Right lobe of liver (tissue), 6 donors: ENCODE results near the gene LTB. TPM values are rescaled to one million over a fixed set of nuclear protein-coding genes. Genes with fewer than 3 reads are reported as not detected.

Source experiments
- ATAC-seq, 4 donors: fragments of 200-7000 bp; cut with Tn5 transposase; one replicate each; pipeline ENCODE4 v1.9.1; 2020; ENCODE audit warnings: mild to moderate bottlenecking in 4 of 4, moderate library complexity in 4 of 4
- DNase-seq, 3 donors: peaks; one replicate each; pipeline ENCODE4 v3.0.0-alpha.2; 2020
- H3K27ac ChIP-seq, 3 donors: fragments of 200-600 bp; one replicate each; pipeline ENCODE4 v1.8.0; 2022
- H3K27me3 ChIP-seq, 2 donors: fragments of 200-600 bp; one replicate each; pipeline ENCODE4 v1.8.0; 2022
- H3K36me3 ChIP-seq, 4 donors: fragments of 200-600 bp; sonication (generic) in 1 of 4; one replicate each; pipeline versions ENCODE4 v1.5.1 to v1.8.0; 2017 to 2022; ENCODE audit warnings: control low read depth in 1 of 4
- H3K4me1 ChIP-seq, 4 donors: fragments of 200-600 bp; sonication (generic) in 1 of 4; one replicate each; pipeline versions ENCODE4 v1.5.1 to v1.8.0; 2017 to 2022; ENCODE audit warnings: control low read depth in 1 of 4
- H3K4me3 ChIP-seq, 3 donors: fragments of 200-600 bp; one replicate each; pipeline ENCODE4 v1.8.0; 2022
- H3K9me3 ChIP-seq, 4 donors: fragments of 200-600 bp; sonication (generic) in 1 of 4; one replicate each; pipeline versions ENCODE4 v1.5.1 to v1.8.0; 2017 to 2022; ENCODE audit warnings: control low read depth in 1 of 4
- POLR2A ChIP-seq: fragments of 450-650 bp; IDR thresholded peaks from one replicate; pipeline ENCODE4 v1.6.1; 2017; ENCODE audit warnings: antibody characterized with exemption, mild to moderate bottlenecking
- whole genome bisulfite sequencing: methylation state at CpG from one replicate; pipeline ENCODE4 v1.1.6; 2018; ENCODE audit warnings: low coverage, low lambda C conversion rate; ENCODE audit not compliant: insufficient coverage; ENCODE audit errors: missing lambda C conversion rate; 5-methylcytosine and 5-hydroxymethylcytosine counted together
- intact Hi-C, 2 donors: fragments of 100-400 bp; cut with DNase I; formaldehyde crosslinking; loops; one replicate each; pipeline versions ENCODE4 v1.11.2 to v1.14.1; 2022
- total RNA-seq, 6 experiments: library from RNA; depleted of rRNA in 2 of 6; stranded (reverse); fragments of >200 nt in 2 of 6; fragmentation: NEBNext Ultra II Directional in 3 of 6; extraction: Animal tissue kit (Norgen Biotek cat#: 25700) in 3 of 6; gene quantifications; one replicate each; pipeline versions ENCODE4 v1.1.0 to v1.2.4, GENCODE V29; 2016 to 2023
- TF ChIP-seq, protein P1 (sequence below), 4 donors: fragments of 200-600 bp in 3 of 4; fragments of 450-650 bp in 1 of 4; IDR thresholded peaks; one replicate each; pipeline versions ENCODE4 v1.5.1 to v1.8.0; 2016 to 2022; ENCODE audit warnings: antibody characterized with exemption in 4 of 4, mild to moderate bottlenecking in 2 of 4
- donor health status: DM: no; HTN: yes; CAD: no.
- donor health status: DM: no; HTN: no; CAD: no.
- donor health status: DM: no; HTN: no; CAD: no.
- donor health status: DM: no; HTN: yes; CAD: no.
- donor health status: DM: no; HTN: yes; CAD: no.

LTB gene
- total RNA-seq, 6 experiments from 2014 or later: 0.28 to 2.2 (median 0.62) TPM

DNA sequence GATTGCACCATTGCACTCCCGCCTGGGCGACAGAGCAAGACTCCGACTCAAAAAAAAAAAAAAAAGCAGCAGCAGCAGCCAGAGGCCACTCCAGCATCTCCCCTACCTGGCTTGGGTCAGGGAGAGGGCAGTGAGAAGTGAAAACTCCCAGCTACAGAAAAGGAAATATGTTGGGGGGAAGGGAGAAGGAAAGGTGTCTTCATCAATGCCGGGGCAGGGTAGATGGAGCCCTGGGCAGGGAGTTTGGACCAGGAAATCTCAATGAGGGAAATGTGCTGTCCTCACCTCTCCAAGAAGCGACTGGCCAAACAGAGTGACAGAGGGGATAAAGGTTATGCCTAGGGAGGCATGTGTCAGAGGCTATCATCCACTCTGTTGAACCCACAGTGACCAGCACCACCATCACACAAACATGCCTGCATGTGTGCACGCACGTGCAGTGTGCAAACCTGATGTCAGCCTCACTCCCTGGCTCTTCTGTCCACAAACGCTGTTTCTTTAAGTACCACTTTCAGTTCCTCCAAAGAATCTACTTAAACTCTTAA is 31.9 kb upstream of the LTB start:
- H3K27ac ChIP-seq: peak overlapping the region; percentile 41 to 55 (median 51)
- no peak overlapping the region for H3K4me3 ChIP-seq

DNA sequence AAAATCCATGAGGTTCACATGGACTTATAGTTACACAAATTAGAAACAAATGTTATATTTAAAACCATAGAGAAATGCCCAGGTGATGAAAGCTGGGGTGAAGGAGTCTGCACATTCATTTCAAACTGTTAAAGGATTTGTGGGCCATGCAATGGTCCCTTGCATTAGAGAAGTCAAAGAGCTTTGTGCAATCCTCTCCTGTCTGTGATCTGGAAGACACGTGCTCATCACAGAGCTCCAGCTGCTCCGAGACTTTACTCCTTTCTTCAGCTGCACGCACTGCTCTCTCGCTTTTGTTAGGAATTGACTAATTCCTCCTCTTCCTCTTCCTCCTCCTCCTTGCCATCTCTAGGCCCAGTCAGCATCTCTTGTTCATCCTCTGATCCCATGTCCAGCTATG is 28.7 kb upstream of the LTB start:
- no peak for ATAC-seq
- peaks cover 0 to 14% (median 6%) of the 10 kb centered on the region in 4 donors for H3K4me1 ChIP-seq
- WGBS: 62% methylated on average over 4 of the region's 4 CpGs
- no peak overlapping the region for H3K4me3 ChIP-seq
- no peak for TF ChIP-seq POLR2A
- TF ChIP-seq, protein P1, sequence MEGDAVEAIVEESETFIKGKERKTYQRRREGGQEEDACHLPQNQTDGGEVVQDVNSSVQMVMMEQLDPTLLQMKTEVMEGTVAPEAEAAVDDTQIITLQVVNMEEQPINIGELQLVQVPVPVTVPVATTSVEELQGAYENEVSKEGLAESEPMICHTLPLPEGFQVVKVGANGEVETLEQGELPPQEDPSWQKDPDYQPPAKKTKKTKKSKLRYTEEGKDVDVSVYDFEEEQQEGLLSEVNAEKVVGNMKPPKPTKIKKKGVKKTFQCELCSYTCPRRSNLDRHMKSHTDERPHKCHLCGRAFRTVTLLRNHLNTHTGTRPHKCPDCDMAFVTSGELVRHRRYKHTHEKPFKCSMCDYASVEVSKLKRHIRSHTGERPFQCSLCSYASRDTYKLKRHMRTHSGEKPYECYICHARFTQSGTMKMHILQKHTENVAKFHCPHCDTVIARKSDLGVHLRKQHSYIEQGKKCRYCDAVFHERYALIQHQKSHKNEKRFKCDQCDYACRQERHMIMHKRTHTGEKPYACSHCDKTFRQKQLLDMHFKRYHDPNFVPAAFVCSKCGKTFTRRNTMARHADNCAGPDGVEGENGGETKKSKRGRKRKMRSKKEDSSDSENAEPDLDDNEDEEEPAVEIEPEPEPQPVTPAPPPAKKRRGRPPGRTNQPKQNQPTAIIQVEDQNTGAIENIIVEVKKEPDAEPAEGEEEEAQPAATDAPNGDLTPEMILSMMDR (IDR thresholded peaks at IDR 0.05): no peak
- DNase-seq: no peak
- H3K27me3 ChIP-seq: no peaks in the 10 kb centered on the region
- no peaks in the 10 kb centered on the region for H3K36me3 ChIP-seq
- intact Hi-C loops: no loop called here
- H3K9me3 ChIP-seq: no peaks in the 10 kb centered on the region
- H3K27ac ChIP-seq: no peak overlapping the region

More for the DNA sequence above, 31.9 kb upstream of the LTB start:
- Histone ChIP-seq H3K36me3 (no peaks in the 10 kb centered on the region), H3K27me3 (no peaks in the 10 kb centered on the region), H3K9me3 (no peaks in the 10 kb centered on the region), H3K4me1 (peaks cover 0 to 14% (median 6%) of the 10 kb centered on the region in 4 donors)
- intact Hi-C loops: no loop called here
- WGBS: 41% methylated on average over 7 of the region's 8 CpGs
- TF ChIP-seq, protein P1 (IDR thresholded peaks at IDR 0.05): no peak
- no peak for TF ChIP-seq POLR2A
- ATAC-seq (peak; percentile 30 to 61 (median 50)), DNase-seq (no peak)

DNA sequence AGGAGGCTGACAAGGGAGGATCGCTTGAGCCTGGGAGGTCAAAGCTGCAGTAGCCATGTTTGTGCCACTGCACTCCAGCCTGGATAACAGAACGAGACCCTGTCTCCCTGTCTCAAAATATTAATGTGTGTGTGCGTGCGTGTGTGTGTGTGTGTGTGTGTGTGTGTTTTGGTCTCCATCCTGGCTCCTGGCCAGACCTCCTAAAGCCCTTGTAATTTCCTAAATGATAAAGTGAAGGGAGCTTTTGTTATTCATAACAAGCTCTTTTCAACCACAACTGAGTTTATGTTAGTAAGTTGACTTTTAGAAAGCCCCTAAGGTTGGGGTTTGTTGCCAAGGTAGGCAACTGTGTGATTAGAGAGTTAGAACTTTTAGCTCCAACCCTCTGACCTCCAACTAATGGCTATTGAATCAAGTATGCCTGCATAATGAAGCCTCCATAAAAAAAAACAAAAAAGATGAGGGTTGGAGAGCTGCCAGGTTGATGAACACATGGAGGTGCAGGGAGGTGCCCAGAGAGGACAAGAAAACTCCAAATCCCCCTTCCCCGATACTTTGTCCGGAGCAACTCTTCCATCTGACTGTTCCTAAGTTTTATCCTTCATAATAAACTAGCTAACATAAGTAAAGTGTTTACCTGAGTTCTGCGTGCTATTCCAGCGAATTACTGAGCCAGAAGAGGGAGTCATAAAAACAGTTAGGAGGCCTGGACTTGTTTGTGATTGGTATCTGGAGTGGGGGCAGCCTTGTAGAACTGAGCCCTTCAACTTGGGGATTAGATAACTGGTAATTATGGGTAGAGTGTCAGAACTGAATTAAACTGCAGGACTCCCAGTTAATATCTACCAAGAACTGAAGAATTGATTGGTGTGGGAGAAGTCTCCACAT is 27.5 kb upstream of the LTB start:
- WGBS: 77% methylated on average over 7 of the region's 8 CpGs
- H3K9me3 ChIP-seq: no peaks in the 10 kb centered on the region
- no peaks in the 10 kb centered on the region for H3K27me3 ChIP-seq
- ATAC-seq (no peak), DNase-seq (no peak)
- TF ChIP-seq, protein P1 (IDR thresholded peaks at IDR 0.05): no peak
- TF ChIP-seq POLR2A: no peak
- H3K4me1 ChIP-seq: peaks cover 0 to 10% (median 3%) of the 10 kb centered on the region in 4 donors
- intact Hi-C loops: no loop called here
- H3K27ac ChIP-seq: no peak overlapping the region
- no peaks in the 10 kb centered on the region for H3K36me3 ChIP-seq
- H3K4me3 ChIP-seq: no peak overlapping the region

DNA sequence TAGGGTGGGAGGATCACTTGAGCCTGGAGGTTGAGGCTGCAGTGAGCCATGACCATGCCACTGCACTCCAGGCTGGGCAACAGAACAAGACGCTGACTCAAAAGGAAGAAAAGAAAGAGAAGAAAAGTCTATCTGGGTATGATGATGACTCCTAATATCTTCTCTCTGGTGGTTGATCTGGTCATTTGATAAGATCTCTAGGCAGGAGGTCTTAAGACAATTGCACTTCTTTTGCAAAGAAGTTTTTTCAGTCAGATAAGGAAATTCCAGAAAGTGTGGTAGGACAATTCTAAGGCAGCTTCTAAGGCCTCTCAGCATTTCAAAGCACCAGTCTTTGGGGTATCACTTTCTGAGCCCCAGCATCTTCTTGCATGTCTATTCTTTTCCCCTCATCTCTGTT is 25.1 kb upstream of the LTB start:
- H3K27ac ChIP-seq: no peak overlapping the region
- no peaks in the 10 kb centered on the region for H3K36me3 ChIP-seq
- ATAC-seq (no peak), DNase-seq (no peak)
- no peak overlapping the region for H3K4me3 ChIP-seq
- WGBS: 57% methylated on average over 1 of the region's 1 CpG
- H3K9me3 ChIP-seq: no peaks in the 10 kb centered on the region
- TF ChIP-seq, protein P1 (IDR thresholded peaks at IDR 0.05): no peak
- no peak for TF ChIP-seq POLR2A
- intact Hi-C loops: no loop called here
- no peaks in the 10 kb centered on the region for H3K27me3 ChIP-seq
- H3K4me1 ChIP-seq: no peaks in the 10 kb centered on the region
